Gastrocnemius medialis (tissue), 4 donors: ENCODE measurements around the gene DHX36. TPM values are rescaled to one million over a fixed set of nuclear protein-coding genes. Genes with fewer than 3 reads are reported as not detected.

Experiments used
- ATAC-seq, 2 donors: fragments of 150-250 bp; one replicate each; pipeline ENCODE4 v1.9.1; 2016
- DNase-seq, 2 donors: peaks; one replicate each; pipeline ENCODE4 v3.0.0-alpha.2; 2019
- H3K27ac ChIP-seq, 4 donors: fragments of 200-600 bp; sonication (generic); 1 replicate in 1 of 4; 2 replicates in 3 of 4; pipeline ENCODE4 v1.5.1; 2016 to 2018; ENCODE audit warnings: mild to moderate bottlenecking in 2 of 4, moderate library complexity in 1 of 4
- H3K27me3 ChIP-seq, 3 donors: fragments of 200-600 bp; sonication (generic) in 2 of 3; 1 replicate in 1 of 3; 2 replicates in 2 of 3; pipeline versions ENCODE4 v1.5.1 to v1.6.0; 2016 to 2019; ENCODE audit warnings: mild to moderate bottlenecking in 1 of 3, moderate library complexity in 1 of 3
- H3K36me3 ChIP-seq, 2 donors: fragments of 200-600 bp; sonication (generic) in 1 of 2; one replicate each; pipeline ENCODE4 v1.5.1; 2017 to 2018
- H3K4me1 ChIP-seq, 2 donors: fragments of 200-600 bp; sonication (generic) in 1 of 2; one replicate each; pipeline ENCODE4 v1.5.1; 2016 to 2017; ENCODE audit warnings: mild to moderate bottlenecking in 2 of 2
- H3K4me3 ChIP-seq, 4 donors: fragments of 200-600 bp; sonication (generic) in 3 of 4; 1 replicate in 1 of 4; 2 replicates in 3 of 4; pipeline ENCODE4 v1.5.1; 2016 to 2019; ENCODE audit warnings: mild to moderate bottlenecking in 2 of 4
- H3K9me3 ChIP-seq, 3 donors: fragments of 200-600 bp; sonication (generic) in 2 of 3; 1 replicate in 1 of 3; 2 replicates in 2 of 3; pipeline ENCODE4 v1.5.1; 2016 to 2019
- CTCF ChIP-seq, 5 experiments: fragments of 450-650 bp in 3 of 5; fragments of 200-600 bp in 2 of 5; sonication (generic) in 2 of 5; IDR thresholded peaks in 4 of 5; conservative IDR thresholded peaks in 1 of 5; 1 replicate in 4 of 5; 2 replicates in 1 of 5; pipeline ENCODE4 v1.5.1; 2016 to 2019; ENCODE audit warnings: antibody characterized with exemption in 5 of 5, mild to moderate bottlenecking in 3 of 5, moderate library complexity in 3 of 5
- POLR2A ChIP-seq, 2 donors: fragments of 450-650 bp; IDR thresholded peaks; one replicate each; pipeline ENCODE4 v1.6.1; 2017; ENCODE audit warnings: antibody characterized with exemption in 2 of 2, mild to moderate bottlenecking in 2 of 2, moderate library complexity in 2 of 2
- in situ Hi-C, 4 donors: fragments of 200-750 bp; cut with MboI; loops; one replicate each; pipeline versions ENCODE4 v1.15.0 to v1.8.0; 2017; ENCODE audit warnings: low sequenced_read_pairs in 4 of 4
- intact Hi-C: fragments of 100-400 bp; cut with DNase I; formaldehyde crosslinking; loops from one replicate; pipeline ENCODE4 v1.15.1; 2023; ENCODE audit warnings: low total_unique reads
- total RNA-seq, 4 donors: library from RNA; depleted of rRNA; stranded (reverse); fragments of >200 nt; gene quantifications; one replicate each; pipeline versions ENCODE4 v1.1.0 to v1.2.3, GENCODE V29; 2016

Gene DHX36
- total RNA-seq, 4 donors from 2014 or later: 59.0 to 211 (median 143) TPM

GRCh38 chr3:154251610-154252009 is 72.7 kb downstream of the DHX36 start:
- no peaks in the 10 kb centered on the region for H3K4me1 ChIP-seq
- H3K27me3 ChIP-seq: no peaks in the 10 kb centered on the region
- no peak overlapping the region for H3K4me3 ChIP-seq
- no peaks in the 10 kb centered on the region for H3K9me3 ChIP-seq
- no peak overlapping the region for H3K27ac ChIP-seq
- intact Hi-C loops: loop anchor here (10.0 kb wide), 1 partner anchor 157 kb away; no protein-coding TSS in a partner anchor
- H3K36me3 ChIP-seq: peaks cover 0 to 45% of the 10 kb centered on the region in 2 donors
- no peak for DNase-seq
- TF ChIP-seq POLR2A (IDR thresholded peaks at IDR 0.05) (no peak), CTCF (IDR thresholded peaks at IDR 0.05 in 4 of 5, conservative IDR thresholded peaks at IDR 0.05 in 1 of 5) (no peak)
- in situ Hi-C loops: loop anchor here in 2 of 4 donors (10.0 to 25.0 kb wide), 2 partner anchors 157 to 1214 kb away; no protein-coding TSS in a partner anchor
- no peak for ATAC-seq

GRCh38 chr3:154250291-154250690 is 74.0 kb downstream of the DHX36 start:
- Histone ChIP-seq H3K4me1 (no peaks in the 10 kb centered on the region), H3K36me3 (peaks cover 0 to 34% of the 10 kb centered on the region in 2 donors), H3K27ac (no peak overlapping the region), H3K27me3 (no peaks in the 10 kb centered on the region), H3K4me3 (no peak overlapping the region), H3K9me3 (no peaks in the 10 kb centered on the region)
- DNase-seq: no peak
- TF ChIP-seq CTCF (IDR thresholded peaks at IDR 0.05 in 4 of 5, conservative IDR thresholded peaks at IDR 0.05 in 1 of 5): no peak
- no peak for TF ChIP-seq POLR2A (IDR thresholded peaks at IDR 0.05)
- in situ Hi-C loops (loop anchor here in 2 of 4 donors (10.0 to 25.0 kb wide), 2 partner anchors 155 to 1213 kb away; no protein-coding TSS in a partner anchor), intact Hi-C loops (loop anchor here (10.0 kb wide), 1 partner anchor 155 kb away; no protein-coding TSS in a partner anchor)
- no peak for ATAC-seq

GRCh38 chr3:154247806-154248415 is 76.4 kb downstream of the DHX36 start:
- no peak for ATAC-seq
- in situ Hi-C loops: no loop called here
- no peak overlapping the region for H3K27ac ChIP-seq

GRCh38 chr3:154244644-154245043 is 79.6 kb downstream of the DHX36 start:
- no peaks in the 10 kb centered on the region for H3K27me3 ChIP-seq
- DNase-seq (no peak), ATAC-seq (no peak)
- peaks cover 0 to 5% of the 10 kb centered on the region in 2 donors for H3K4me1 ChIP-seq
- intact Hi-C loops (no loop called here), in situ Hi-C loops (no loop called here)
- H3K36me3 ChIP-seq: no peaks in the 10 kb centered on the region
- no peak overlapping the region for H3K27ac ChIP-seq
- H3K4me3 ChIP-seq: no peak overlapping the region
- H3K9me3 ChIP-seq: no peaks in the 10 kb centered on the region
- TF ChIP-seq POLR2A (IDR thresholded peaks at IDR 0.05) (no peak), CTCF (IDR thresholded peaks at IDR 0.05 in 4 of 5, conservative IDR thresholded peaks at IDR 0.05 in 1 of 5) (no peak)

More at GRCh38 chr3:154247806-154248415, 76.4 kb downstream of the DHX36 start:
- intact Hi-C loops: no loop called here
- DNase-seq: no peak
- H3K4me3 ChIP-seq: no peak overlapping the region
- TF ChIP-seq CTCF (IDR thresholded peaks at IDR 0.05 in 4 of 5, conservative IDR thresholded peaks at IDR 0.05 in 1 of 5) (no peak), POLR2A (IDR thresholded peaks at IDR 0.05) (no peak)
- peaks cover 0 to 5% of the 10 kb centered on the region in 2 donors for H3K4me1 ChIP-seq
- no peaks in the 10 kb centered on the region for H3K9me3 ChIP-seq
- H3K27me3 ChIP-seq: no peaks in the 10 kb centered on the region
- peaks cover 0 to 23% of the 10 kb centered on the region in 2 donors for H3K36me3 ChIP-seq
